NK-92 (cell line): ENCODE results near the gene CABP4.
"Not testable (repeated sequence)": the region's sequence is repeated elsewhere in the genome, so short reads cannot be mapped to it uniquely, and the experiment has no call there.

Source experiments
- DNase-seq: peaks from one replicate; lab custom pipeline; 2025; ENCODE audit not compliant: unreplicated experiment; lab: John Stamatoyannopoulos, UW

CABP4 gene

DNA sequence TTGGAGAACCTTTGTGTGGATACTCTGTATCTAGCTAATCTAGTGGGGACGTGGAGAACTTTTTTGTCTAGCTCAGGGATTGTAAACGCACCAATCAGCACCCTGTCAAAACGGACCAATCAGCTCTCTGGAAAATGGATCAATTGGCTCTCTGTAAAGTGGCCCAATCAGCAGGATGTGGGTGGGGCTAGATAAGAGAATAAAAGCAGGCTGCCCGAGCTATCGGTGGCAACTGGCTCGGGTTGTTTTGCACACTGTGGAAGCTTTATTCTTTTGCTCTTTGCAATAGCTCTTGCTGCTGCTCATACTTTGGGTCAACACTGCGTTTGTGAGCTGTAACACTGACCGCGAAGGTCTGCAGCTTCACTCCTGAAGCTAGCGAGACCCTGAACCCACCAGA, 21.5 kb downstream of the CABP4 start:
- not testable (repeated sequence) for DNase-seq

DNA sequence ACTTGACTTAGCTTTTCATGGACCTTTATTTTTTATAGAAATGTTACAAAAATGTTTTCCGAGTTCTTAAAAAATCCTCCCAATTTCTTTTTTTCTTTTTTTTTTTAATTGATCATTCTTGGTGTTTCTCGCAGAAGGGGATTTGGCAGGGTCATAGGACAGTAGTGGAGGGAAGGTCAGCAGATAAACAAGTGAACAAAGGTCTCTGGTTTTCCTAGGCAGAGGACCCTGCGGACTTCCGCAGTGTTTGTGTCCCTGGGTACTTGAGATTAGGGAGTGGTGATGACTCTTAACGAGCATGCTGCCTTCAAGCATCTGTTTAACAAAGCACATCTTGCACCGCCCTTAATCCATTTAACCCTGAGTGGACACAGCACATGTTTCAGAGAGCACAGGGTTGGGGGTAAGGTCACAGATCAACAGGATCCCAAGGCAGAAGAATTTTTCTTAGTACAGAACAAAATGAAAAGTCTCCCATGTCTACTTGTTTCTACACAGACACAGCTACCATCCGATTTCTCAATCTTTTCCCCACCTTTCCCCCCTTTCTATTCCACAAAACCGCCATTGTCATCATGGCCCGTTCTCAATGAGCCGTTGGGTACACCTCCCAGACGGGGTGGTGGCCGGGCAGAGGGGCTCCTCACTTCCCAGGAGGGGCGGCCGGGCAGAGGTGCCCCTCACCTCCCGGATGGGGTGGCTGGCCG, 22.3 kb downstream of the CABP4 start:
- not testable (repeated sequence) for DNase-seq

DNA sequence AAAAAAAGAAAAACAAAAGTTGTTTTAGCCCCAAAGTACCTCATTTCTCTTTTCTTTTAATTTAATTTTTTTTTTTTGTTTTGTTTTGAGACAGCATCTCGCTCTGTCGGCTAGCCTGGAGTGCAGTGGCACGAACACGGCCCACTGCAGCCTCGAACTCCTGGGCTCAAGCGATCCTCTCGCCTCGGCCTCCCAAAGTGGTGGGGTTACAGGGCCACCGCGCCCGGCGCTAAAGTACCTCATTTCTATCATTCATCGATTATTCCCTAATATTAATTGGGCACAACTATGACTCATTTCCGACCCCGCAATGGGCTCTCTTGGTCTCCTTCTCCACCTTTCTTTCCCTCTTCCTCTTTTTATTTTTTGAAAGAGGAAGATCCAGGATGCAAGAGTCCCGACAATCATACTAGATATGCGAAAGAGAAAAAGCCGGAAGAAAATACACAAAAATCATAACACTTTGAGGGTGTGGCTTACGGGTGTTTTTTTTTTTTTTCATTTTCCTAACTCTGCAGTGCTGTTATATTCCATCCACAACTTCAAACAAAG, 27.2 kb downstream of the CABP4 start:
- no peak for DNase-seq

DNA sequence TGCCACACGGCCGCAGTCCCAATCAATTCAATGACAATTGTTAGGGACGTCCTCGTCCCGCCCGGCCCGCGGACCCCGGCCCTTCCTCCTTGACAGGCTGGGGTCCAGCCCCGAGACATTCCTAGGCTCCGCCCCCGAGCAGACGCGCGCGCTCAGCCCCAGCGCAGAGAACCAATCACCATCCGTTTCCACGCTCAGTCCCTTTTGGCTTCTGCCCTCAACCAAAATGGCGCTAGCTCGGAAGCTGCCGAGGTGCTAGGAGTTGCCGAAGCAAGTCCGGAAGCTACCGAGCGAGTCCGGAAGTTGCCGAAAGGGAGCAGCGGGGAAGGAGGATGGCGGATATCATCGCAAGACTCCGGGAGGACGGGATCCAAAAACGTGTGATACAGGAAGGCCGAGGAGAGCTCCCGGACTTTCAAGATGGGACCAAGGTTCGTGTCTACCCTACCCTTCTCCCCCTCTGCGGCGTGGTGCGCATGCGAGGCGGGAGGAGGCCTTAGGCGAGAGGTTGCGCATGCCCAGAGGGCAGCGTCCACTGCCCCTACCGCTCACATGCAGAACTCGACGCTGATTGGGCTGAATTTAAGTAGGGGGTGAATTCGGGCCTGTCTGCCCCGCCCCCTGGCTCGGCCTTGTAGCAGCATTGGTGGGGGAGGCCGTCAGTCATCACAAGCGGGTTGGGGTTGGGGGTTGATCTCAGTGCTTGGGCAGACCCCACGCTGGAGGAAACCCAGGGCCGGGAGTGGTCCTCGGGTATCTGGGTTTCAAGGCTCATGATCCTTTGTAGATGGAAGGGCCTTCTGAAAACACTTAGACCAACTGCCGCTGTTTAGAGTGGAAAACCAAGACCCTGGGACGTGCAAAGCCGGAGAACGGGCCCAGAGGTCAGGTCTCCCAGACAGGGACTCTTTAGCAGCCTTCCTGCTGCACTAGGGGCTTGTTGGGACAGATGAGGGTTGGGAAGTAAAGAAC, 28.0 kb downstream of the CABP4 start, which contains the start of gene AIP:
TSS of gene AIP (plus strand) at position 200 of the 972 bp plus-strand sequence. CDS start at position 333, 133 bp downstream.
- peak; percentile 76 for DNase-seq

DNA sequence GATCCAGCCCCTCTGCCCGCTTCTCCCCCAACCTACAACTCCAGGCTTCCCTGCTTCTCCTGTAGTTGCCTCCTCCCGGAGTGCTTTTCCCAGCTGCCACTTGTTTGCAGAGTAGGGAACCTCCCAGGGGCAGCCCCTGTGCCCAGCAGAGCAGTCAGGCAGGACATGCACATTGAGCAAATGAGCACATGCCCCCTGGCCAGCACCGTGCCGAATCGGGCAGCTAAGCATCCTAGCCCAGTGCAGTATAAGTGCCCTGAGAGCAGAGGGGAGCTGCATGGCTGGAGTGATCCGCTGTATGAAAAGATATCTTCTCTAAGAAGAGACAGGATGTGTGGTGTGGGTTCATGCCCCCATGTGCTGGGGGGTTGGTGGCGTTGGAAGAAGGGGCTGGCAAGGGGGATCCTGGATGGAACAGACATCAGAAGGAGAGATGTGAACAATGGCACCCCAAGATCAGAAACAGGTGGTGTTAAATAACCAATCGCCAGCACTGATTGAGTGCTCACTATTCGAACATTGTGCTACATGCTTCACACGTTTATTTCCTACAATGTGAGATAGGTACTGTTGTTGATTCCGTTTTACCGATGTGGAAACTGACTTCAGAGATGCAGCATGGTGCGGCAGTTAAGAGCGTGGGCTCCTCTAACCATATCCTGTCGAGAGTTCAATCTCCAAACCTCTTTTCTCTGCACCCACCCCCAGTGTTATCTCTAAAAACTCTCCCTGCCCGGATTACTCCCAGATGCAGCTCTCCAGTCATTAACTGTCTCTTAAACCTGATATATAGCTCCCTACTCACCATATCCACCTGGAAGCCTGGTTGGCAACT, 28.9 kb downstream of the CABP4 start:
- no peak for DNase-seq

DNA sequence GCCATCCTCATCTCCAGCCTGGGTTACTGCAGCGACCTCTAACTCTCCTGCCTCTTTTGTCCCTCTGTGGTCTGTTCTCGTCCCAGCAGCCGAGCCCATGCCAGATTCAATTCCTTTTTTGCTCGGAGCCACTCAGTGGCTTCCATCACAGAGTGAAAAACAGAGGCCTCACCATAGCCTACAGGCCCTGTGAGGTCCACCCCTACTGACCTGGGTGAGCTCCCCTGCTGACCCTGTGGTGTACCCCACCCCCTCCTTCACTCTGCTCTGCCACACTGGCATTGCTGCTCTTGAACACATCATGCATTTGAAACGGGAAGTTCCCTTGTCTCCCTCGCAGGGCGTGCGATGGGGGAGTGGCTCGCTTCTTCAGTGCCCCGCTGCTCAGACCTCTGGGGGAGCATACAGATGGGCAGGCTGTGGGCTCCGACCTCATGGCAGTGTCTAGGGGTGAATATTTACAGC, 29.7 kb downstream of the CABP4 start:
- DNase-seq = no peak

DNA sequence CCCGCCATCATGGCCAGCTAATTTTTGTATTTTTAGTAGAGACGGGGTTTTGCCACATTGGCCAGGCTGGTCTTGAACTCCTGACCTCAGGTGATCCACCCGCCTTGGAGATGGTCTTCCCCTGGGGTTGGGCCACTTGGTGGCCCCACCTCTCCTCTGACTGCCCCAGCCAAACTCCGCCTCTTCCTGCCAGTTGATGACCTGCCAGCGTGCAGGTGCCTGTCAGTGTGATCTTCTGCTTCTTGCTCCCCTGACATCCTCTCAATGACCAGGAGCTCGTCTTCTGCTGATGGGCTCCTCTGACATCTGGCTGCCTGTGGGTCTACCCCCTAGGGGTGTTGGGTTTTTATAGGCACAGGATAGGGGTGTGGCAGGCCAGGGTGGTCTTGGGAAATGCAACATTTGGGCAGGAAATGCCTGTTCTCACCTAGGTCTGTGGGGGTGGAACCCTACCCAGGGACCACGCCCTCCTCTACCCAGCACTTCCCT, 30.8 kb downstream of the CABP4 start:
- DNase-seq = not testable (repeated sequence)

DNA sequence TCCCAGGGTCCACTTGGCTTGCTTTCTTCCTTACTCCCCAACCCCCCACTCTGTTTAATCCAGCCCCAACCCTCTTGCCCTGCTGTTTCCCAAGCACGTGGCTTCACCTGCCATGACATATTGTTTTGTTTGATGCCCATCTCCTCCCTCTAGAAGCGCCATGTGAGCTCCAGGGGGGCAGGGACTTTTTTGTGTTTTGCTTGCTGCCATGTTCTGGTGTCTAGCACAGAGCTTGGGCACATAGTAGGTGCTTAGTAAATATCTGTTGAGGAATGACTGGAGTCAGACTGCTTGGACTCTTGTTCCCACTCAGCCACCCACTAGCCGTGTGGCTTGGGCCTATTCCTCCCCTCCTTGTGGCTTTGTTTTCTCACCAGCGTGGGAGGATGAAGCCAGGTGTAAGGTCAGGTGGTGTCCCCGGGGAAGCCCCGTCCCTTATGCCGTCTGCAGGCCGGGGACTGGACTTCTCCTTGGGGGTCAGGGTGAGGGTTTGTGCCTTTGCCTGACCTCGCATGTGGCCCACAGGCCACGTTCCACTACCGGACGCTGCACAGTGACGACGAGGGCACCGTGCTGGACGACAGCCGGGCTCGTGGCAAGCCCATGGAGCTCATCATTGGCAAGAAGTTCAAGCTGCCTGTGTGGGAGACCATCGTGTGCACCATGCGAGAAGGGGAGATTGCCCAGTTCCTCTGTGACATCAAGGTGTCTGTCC, 31.5 kb downstream of the CABP4 start:
- no peak for DNase-seq

DNA sequence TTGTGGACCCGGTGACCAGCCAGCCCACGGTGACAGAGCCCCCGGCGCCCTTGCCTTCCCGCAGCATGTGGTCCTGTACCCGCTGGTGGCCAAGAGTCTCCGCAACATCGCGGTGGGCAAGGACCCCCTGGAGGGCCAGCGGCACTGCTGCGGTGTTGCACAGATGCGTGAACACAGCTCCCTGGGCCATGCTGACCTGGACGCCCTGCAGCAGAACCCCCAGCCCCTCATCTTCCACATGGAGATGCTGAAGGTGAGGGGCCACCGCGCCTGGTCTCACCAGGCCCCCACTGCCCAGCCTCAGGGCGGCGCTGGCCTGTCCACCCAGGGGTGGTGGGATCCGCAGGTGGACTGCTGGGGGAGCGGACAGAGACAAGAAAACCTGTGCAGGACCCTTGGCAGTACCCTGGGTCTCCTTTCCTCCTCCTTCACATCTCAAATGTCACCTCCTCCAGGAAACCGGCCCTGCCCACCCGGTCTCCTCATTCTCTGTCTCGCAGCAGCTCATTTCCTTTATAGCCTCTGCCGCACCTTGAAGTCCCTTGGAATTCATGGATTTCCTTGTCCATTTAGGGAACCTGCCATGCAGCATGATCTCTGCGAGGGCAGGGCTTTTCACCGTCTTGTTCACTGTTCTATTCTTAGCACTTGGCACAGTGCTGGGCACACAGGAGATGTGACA, 34.2 kb downstream of the CABP4 start:
- DNase-seq = no peak

DNA sequence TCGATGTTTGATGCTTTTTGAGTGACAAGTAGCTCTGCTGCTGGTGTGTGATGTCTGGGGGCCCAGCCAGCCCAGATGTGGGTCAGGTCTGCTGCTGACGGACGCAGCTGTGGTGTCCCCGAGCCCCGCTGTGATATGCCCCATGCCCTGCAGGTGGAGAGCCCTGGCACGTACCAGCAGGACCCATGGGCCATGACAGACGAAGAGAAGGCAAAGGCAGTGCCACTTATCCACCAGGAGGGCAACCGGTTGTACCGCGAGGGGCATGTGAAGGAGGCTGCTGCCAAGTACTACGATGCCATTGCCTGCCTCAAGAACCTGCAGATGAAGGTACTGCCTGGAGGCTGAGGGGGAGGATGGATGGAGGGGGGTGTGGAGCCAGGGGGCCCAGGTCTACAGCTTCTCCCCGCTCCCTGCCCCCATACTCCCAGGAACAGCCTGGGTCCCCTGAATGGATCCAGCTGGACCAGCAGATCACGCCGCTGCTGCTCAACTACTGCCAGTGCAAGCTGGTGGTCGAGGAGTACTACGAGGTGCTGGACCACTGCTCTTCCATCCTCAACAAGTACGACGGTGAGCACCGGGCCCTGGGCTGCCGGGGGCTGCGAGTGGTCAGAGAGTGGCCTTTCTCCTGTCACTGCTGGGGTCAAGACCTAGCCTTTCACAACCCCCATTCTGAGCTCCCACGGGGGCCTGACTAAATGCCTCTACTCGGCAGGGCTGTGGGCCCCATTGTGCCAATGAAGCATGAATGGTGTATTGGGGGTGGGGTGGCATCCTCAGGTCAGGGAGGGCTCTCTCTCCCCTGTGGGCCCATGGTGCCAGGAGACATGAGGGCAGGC, 35.0 kb downstream of the CABP4 start:
- DNase-seq = no peak

DNA sequence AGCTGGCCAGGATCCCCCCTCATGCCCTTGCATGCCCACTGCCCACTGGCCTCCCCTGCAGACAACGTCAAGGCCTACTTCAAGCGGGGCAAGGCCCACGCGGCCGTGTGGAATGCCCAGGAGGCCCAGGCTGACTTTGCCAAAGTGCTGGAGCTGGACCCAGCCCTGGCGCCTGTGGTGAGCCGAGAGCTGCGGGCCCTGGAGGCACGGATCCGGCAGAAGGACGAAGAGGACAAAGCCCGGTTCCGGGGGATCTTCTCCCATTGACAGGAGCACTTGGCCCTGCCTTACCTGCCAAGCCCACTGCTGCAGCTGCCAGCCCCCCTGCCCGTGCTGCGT, 35.5 kb downstream of the CABP4 start:
- DNase-seq = no peak

DNA sequence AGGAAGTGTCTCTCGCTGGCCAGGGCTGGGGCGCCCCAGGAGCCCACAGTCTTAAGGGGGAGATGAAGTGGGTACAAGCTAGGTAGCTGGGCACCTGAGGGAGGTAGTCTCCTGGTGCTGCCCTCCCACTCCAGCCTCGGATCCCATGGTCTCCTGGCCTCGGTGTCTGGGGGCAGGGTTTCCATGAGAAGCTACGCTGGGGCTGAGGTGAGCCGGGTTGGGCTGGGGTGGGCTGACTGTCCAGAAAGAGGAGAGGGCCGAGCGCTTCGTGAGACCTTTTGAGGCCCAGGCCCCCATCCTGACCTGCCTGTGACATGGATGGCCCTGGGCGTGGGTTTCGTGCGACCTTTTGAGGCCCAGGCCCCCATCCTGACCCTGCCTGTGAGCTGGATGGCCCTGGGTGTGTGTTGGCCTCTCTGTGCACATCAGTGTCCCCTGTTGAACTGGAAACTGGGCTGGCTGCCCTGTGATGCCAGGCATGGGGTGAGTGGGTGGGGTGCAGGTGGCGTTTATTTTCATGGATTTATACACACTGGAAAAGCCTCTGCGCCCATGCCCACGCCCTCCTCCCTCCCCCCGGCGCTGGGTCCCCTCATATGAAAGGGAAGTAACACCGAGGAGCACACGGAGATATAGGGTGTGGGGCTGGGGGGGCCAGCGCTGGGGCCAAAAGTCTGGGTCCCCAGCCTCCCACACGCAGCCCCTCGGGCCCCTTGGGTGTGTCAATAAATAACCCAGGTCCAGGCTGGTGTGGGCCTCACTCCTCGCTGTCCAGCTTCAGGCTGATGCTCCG, 36.3 kb downstream of the CABP4 start:
- no peak for DNase-seq

DNA sequence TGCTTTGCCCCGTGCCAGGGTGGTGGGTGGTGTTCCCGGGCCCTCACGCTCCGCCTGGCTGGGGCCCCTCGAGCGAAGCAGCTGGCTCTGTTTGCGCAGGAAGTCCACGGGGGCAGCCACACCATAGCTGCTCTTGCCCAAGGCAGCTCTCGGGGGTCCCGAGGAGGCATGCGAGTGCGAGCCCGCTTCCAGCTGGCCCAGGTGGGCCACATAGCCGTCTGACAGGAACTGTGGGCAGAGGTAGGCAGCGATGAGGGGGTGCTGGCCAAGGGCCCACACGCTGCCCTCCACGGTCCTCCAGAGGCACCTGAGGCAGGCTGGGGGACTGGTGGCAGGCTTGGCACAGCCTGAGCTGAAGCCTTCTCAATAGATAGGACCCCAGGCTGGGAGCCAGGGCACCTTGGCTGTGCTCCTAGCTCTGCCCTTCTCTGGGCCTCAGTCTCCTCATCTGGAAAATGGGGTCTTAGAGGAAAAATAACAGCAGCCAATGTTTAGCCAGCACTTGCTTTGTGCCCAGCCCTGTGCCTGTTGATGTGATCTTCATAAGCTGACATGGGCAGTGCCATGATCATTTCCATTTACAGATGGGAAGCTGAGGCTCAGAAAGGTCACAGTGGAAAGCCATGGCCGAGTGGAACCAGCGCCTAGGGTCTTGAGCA, 37.0 kb downstream of the CABP4 start:
- DNase-seq = no peak

DNA sequence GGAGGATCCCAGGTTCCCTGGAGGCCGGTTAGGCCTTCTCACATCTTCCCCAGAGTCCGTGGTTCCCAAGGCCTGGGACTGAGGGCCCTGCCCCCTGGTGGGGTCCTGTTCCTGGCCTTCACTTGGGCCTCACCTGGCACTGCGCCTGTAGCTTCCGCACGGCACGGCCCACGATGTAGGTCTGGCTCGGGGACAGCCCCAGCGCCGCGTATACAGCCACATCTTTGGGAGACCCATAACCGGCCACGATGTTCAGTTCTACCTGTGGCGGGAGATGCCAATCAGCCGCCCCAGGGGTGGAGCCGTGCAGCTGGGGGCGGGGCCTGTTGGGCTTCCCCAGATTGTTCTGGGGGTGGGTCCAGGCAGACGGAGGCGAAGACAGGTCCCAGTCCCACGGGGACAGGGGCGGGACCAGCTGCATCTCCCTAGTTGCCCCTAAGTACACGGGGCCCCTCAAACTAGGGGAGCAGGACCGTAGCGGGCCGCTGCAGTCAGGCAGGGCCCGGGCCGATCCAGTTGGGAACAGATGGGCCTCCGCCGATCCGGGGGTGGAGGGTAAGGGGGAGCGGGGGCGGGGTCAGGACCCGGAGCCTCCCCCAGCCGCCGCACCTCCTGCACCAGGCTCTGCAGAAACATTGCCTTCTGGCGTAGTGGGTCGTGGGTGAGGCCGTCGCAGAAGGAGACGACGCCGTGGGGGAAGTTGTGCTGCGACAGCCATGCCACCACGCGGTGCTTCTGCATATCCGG, 37.8 kb downstream of the CABP4 start:
- DNase-seq = no peak

DNA sequence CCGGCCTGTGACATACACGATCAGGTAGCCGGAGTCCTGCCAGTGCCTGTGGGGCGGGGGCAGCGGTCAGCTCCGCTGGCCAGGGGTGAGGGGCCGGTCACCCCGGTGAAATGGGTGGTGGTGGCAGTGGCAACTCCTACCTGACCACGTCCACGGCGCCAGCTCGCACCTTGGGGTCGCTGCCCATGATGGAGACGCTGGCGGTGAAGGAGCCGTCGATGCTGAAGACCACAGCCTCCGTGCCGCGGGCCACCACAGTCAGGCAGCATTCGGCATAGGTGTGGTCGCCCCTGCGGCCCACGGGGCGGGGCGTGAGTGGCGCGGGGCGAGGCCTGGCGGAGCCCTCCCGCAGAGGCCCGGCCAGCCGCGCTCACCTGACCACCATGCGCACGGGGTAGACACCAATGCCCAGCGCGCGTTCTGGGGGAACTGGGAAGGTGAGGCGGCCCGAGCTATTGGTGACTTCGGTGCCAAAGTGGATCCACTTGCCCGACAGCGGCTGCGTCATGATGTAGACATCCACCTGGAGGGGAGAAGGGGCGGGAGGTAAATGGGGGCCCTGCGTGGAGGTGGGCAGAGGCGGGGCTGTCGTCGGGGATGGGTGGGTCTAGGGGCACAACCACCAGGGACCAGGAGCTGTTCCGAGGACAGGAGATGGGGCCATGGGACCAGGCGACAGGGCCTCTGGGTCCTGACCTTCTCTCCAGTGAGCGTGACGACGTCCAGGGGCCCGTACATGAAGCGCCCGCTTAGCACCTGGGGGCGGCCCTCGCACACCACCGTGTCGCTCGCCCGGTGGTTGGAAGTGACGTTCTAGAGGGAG, 38.6 kb downstream of the CABP4 start:
- no peak for DNase-seq
